Stimulated activated naive CD8-positive, alpha-beta T cell treated with anti-CD3 and anti-CD28 coated beads, Interleukin-15, Interleukin-2, amounts not matched to agents 100 ng/mL and 50 ng/mL, for 24 hours (primary cell): ENCODE results near the gene ANKRD31.

Experiments
- H3K27ac Mint-ChIP-seq: one replicate; pipeline ENCODE4 v1.8.0; 2021; ENCODE audit warnings: mild to moderate bottlenecking, mixed read lengths
- H3K27me3 Mint-ChIP-seq: one replicate; pipeline ENCODE4 v1.8.0; 2021; ENCODE audit warnings: mixed read lengths
- H3K36me3 Mint-ChIP-seq: one replicate; pipeline ENCODE4 v1.8.0; 2021; ENCODE audit warnings: low read depth, mixed read lengths
- H3K4me1 Mint-ChIP-seq: one replicate; pipeline ENCODE4 v1.8.0; 2021; ENCODE audit warnings: low read depth, mixed read lengths
- H3K4me3 Mint-ChIP-seq: one replicate; pipeline ENCODE4 v1.8.0; 2021; ENCODE audit warnings: mild to moderate bottlenecking, mixed read lengths
- H3K9me3 Mint-ChIP-seq: one replicate; pipeline ENCODE4 v1.8.0; 2021; ENCODE audit warnings: mixed read lengths

The ANKRD31 gene

DNA sequence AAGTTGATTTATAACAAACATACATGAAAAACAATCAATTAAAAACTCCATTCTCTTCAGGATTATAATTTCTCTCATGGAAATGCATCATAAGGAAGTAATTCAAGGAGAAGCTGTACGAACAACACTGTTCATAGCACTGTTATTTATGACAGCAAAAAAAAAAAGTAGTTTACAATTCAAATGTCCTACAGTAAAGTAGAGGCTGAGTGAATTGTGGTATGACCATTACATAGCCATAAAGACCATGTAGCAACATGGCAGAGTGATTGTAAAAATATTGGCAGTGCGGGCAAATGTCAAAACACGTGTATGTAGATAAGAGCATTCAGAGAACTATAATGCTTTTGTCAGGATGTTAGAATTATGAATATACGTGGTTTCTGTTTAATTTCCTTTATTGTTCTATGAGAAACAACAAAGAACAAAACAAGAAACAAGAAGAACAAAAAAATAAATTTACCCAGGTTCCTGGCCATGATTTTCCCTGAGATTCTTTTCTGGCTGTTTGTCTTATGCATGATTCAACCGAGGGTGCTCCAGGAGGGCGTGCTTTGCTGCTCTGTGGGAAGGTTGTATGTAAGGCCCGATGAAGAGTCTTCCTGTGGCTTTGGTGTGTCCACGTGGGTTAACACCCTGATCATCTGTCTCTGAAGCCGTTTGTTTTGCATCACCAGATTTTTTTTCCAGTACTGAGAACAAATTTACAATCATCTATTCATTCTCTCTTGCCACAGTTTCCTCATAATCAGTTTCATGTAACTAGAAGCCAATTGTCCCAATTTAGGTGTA, 213.1 kb downstream of the ANKRD31 start:
- Mint-ChIP-seq H3K27me3 (no peaks in the 10 kb centered on the region), H3K4me3 (peak overlapping the region; percentile 59), H3K4me1 (peaks cover 43% of the 10 kb centered on the region), H3K27ac (peak overlapping the region; percentile 69), H3K9me3 (no peaks in the 10 kb centered on the region), H3K36me3 (no peaks in the 10 kb centered on the region)

DNA sequence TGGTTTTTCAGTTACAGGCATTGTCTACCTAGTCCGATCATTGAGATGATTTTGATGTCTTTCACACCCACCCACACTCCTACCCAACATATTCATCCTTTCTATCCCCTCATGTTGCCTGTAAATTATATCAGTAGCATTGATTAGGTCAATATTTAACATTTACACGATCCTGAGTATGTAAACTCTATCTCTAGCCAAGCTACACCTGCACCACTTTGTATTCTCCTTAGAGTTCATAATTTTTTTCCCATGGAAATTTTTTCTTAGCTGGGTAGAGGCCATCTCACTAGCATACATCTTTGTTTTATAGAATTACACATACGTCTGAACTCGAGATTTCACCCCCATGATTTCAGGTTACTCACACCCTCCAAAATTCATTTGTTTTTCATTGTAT, 214.9 kb downstream of the ANKRD31 start:
- Mint-ChIP-seq H3K4me1 (peaks cover 41% of the 10 kb centered on the region), H3K27ac (no peak overlapping the region), H3K36me3 (no peaks in the 10 kb centered on the region), H3K9me3 (no peaks in the 10 kb centered on the region), H3K4me3 (no peak overlapping the region), H3K27me3 (no peaks in the 10 kb centered on the region)

DNA sequence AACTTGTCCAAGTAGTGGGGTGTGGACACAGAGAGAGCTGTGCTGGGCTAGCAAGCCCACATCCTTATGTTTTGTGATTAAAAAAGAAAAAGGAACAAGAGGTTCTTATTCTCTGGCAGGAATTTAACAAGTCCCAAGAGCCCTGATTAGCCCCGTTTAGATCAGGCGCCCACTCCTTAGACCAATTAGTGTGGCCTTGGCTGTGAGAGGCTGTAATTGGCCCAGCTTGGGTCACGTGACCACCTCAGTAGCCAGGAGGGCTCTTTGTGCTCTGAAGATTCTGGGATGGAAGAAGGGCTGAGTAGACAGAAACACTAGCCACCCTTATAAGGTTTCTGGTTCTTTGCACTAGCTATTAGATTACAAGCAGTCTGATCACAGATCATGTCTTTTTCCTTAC, 215.5 kb downstream of the ANKRD31 start:
- Mint-ChIP-seq H3K9me3 (no peaks in the 10 kb centered on the region), H3K4me1 (peaks cover 40% of the 10 kb centered on the region), H3K27ac (no peak overlapping the region), H3K27me3 (no peaks in the 10 kb centered on the region), H3K4me3 (no peak overlapping the region), H3K36me3 (no peaks in the 10 kb centered on the region)

DNA sequence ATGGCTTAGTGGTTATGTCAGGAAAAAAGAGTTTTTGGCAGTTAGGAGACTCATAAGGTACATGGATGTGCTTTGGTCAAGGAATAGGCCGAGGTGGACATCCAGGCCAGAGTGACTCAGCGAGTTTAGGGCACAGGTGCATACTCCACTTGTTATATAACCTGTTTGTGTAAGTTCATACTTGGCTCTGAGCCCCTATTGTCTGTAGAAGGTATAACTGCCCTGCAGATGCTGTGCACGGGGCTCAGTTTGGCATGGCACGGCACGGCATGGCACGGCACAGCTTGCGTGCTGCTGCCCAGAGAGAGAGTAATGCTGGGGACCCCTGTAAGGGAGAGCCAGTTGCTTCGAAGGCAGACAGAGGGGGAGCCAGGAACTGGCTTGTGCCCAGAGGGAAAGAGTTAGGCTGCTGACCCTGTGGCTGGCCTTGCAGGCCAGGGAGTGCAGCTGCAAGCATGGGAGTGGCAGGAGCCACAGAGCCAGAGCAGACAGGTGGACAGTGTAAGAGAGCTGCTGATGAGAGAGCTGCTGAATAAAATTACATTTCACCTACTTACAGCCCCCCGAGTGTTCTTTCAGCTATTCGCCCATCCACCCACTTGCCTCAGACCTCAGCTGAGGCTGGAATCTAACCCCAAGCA, 216.5 kb downstream of the ANKRD31 start:
- H3K4me1 Mint-ChIP-seq: peaks cover 39% of the 10 kb centered on the region
- no peaks in the 10 kb centered on the region for H3K27me3 Mint-ChIP-seq
- H3K4me3 Mint-ChIP-seq: no peak overlapping the region
- H3K27ac Mint-ChIP-seq: no peak overlapping the region
- H3K36me3 Mint-ChIP-seq: no peaks in the 10 kb centered on the region
- no peaks in the 10 kb centered on the region for H3K9me3 Mint-ChIP-seq

DNA sequence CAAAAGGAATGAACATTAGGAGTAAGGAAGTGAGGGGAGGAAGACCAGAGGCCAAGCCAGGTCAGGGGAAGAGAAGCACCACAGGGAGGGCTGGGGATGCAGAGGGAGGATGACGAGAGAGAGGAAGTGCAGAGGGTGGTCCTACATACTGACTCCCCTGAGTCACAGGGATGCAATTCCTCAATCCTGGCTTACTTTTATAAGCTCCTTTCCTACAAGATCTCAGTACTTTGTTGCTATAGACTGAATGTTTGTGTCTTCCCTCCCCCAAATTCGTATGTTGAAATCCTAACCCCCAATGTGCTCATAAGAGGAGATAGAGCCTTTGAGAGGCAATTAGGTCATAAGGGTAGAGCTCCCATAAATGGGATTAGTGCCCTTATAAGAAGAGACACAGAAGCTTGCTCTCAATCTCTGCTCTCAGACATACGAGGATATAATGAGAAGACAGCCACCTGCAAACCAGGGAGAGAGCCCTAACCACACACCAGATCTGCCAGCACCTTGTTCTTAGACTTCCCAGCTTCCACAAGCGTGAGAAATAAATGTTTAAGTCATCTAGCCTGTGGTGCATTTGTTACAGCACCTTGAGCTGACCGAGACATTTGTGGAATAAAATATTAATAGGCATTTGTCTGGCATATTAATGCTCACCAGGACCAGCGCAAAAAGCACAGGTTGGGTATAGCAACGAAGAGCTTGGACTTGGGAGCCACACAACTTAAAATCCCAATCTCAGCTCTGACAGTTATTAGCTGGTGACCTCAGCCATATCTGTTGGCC, 217.7 kb downstream of the ANKRD31 start:
- no peaks in the 10 kb centered on the region for H3K27me3 Mint-ChIP-seq
- H3K27ac Mint-ChIP-seq: no peak overlapping the region
- H3K9me3 Mint-ChIP-seq: no peaks in the 10 kb centered on the region
- no peak overlapping the region for H3K4me3 Mint-ChIP-seq
- peaks cover 31% of the 10 kb centered on the region for H3K4me1 Mint-ChIP-seq
- no peaks in the 10 kb centered on the region for H3K36me3 Mint-ChIP-seq
